DND-41 (cell line): Measurements from ENCODE around the gene RGMA.

ENCODE experiments used
- EZH2 ChIP-seq: IDR thresholded peaks from 3 replicates; pipeline ENCODE4 v1.6.1; 2012; ENCODE audit warnings: borderline replicate concordance, low read depth, mild to moderate bottlenecking, moderate library complexity, low read length, inconsistent platforms; ENCODE audit not compliant: severe bottlenecking
- TF ChIP-seq, protein P1 (sequence below): IDR thresholded peaks from 2 replicates; pipeline ENCODE4 v1.5.1; 2012; ENCODE audit warnings: borderline replicate concordance, low read length, moderate library complexity, mild to moderate bottlenecking; ENCODE audit not compliant: poor library complexity, severe bottlenecking; ENCODE audit errors: extremely low read depth

GRCh38 chr15:93043621-93044300 is 45.2 kb downstream of the RGMA start:
- TF ChIP-seq, protein P1, sequence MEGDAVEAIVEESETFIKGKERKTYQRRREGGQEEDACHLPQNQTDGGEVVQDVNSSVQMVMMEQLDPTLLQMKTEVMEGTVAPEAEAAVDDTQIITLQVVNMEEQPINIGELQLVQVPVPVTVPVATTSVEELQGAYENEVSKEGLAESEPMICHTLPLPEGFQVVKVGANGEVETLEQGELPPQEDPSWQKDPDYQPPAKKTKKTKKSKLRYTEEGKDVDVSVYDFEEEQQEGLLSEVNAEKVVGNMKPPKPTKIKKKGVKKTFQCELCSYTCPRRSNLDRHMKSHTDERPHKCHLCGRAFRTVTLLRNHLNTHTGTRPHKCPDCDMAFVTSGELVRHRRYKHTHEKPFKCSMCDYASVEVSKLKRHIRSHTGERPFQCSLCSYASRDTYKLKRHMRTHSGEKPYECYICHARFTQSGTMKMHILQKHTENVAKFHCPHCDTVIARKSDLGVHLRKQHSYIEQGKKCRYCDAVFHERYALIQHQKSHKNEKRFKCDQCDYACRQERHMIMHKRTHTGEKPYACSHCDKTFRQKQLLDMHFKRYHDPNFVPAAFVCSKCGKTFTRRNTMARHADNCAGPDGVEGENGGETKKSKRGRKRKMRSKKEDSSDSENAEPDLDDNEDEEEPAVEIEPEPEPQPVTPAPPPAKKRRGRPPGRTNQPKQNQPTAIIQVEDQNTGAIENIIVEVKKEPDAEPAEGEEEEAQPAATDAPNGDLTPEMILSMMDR: no peak
- TF ChIP-seq EZH2: no peak
